Hematopoietic multipotent progenitor cell treated with erythropoietin and hydrocortisone succinate and interleukin-3 and kit ligand, for 15 days (in vitro differentiated cells): ENCODE data around the gene SUGP1.

Experiments used
- DNase-seq: peaks from one replicate; pipeline ENCODE4 v3.0.0-alpha.2; 2015; ENCODE audit warnings: low spot score

SUGP1 gene

DNA sequence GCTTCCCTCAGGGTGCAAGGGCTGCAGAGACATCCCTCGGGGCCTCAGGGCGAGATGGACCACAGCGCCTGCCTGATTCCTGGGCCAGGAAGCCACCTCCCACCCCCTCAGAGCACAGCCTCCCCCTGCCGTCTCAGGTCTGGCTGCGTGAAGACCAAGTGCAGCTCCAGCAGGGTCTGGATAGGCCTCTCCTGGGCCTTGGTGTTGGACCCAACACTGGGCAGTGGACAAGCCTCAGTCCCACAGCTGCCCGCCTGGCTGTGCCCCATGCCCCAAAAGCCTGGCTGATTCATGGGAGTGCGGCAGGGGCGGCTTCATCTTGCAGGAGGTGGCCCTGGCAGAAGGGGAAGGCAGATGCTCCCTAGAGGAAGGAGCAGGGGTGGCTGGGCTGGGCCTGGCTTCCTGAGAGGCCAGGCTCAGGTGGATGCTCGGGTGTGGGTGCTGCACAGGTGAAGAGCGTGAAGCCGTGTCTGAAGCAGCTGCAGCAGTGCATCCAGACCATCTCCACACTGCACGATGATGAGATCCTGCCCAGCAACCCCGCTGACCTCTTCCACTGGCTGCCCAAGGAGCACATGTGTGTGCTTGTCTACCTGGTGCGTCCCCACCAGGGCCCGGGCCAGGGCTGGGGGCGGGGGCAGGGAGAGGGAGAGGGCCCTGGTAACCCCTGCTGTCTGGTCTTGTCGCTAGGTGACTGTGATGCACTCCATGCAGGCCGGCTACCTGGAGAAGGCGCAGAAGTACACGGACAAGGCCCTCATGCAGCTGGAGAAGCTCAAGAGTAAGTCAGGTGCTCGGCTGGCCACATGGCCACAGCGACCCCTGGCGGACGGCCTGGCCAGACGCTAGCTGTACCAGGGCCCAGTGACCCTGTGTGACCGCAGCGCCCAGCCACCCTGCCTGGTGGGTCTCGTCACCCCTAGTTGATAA, 22.0 kb upstream of the SUGP1 start:
- DNase-seq, result peak; percentile 60

DNA sequence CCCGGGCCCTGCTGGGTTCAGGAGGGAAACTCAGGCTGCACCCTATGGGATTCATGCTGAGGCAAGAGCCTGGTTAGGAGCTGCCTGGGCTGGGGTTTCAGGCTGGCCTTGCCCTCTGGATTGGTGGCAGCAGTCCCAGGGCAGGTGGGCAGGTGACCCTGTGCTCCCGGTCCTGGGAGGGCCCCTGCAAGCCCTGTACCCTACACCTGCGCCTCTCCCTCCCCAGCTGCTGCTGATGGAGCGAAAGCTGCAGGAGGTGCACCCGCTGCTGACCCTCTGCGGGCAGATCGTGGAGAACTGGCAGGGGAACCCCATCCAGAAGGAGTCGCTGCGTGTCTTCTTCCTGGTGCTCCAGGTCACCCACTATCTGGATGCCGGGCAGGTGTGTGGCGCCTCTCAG, 20.7 kb upstream of the SUGP1 start:
- no peak for DNase-seq

DNA sequence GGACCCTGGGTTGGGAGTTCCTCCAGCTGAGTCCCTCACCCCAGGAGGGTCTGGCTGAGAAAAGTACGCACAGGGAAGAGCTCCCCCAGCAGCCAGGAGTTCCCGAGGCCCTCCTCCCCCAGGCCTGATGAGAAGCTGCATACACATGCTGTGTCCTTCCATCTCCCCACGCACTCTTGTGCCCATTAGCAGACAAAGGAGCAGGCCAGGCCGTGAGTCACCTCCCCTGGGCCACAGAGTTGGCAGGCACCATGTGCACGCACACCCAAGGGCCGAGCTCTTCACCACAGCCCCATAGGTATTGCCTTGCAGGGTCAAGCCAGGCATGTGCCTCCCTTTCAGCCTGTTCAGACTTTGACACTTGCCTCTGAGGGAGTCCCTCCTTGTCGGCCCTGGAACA, 17.8 kb upstream of the SUGP1 start:
- no peak for DNase-seq

DNA sequence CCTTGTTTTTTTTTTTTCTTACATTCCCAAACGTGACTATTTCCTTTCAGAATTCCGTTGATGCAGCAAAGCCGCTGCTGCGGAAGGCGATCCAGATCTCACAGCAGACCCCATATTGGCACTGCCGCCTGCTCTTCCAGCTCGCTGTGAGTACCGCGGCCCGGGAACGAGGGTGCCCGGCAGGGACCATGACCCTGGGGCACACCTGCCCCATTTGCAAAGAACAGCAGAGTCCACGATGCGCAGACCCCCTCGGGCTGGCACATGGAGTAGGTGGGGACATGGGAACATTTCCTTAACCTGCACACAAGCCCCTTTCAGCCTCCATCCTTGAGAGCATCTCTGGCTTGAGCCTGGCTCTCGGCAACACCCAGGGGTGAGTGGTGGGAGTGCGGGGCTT, 16.8 kb upstream of the SUGP1 start:
- DNase-seq, result no peak

DNA sequence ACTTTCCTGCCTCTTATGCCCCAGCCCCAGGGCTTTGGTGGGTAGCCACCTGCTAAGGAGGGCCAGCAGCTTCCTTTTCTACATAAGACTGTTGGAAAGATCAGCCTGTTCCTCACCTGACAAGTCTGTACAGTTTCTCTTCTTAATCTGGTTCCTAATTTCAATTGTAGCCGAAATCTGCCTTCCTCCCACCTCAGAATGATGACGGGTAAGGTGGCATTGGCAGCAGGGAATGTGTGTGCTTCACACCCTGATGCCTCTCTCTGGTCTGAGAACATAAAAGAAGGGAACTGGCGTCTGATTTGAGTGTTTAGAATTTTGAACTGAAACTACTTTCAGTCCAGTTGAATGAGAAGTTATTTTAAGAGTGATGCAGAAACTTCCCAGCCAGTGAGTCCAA, 16.3 kb upstream of the SUGP1 start:
- no peak for DNase-seq

DNA sequence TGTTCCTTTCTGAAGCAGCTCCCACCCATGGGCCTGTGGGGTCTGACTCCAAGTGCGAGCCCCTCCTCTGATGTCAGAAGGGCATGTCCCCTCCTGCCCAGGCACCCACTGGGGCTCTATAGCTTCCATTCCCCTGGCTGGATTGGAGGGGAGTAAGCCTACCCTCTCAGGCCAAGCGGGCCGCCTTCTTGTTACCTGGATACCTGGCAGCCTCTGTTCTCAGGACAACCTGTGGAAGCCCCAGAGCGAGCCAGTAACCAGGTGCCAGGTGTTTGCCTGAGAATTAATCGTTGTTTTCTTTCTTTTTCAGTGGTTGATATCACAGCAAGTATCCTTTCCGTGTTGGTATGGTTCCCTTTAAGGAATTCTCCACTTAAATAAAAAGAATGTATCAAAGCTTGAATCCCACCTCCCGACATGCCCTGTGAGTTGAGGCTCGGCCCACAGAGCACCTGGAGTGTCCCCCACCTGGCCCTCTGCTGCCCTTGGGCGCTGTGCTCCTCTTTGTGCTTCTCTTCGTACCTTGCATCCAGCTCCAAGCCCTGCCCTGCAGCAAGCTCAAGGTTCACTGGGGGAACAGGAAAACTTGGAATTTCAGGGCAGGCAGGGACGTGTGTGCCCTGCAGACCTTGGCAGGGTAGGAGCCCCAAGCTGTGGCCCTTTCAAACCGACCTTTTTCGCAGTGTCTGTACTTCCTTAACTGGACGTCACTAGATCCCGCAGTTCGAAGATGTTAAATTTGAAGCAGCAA, 15.3 kb upstream of the SUGP1 start:
- DNase-seq, result no peak

DNA sequence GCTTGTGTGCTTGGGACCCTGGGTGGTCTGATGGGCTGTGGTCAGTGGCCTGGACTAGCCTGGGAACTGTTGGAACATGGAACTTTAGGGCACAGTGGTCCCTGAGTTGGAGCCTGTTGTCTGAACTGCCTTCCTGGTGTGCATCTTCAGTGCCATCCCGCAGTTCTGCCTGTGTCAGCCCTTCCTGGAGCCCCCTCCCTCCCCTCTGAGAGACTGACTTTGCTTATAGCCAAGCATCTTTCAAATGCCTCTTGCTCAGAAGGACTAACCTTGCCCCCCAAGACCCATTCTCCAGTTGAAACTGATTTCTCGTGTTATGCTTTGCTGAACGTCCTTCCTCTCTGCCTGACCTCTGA, 14.7 kb upstream of the SUGP1 start:
- no peak for DNase-seq

DNA sequence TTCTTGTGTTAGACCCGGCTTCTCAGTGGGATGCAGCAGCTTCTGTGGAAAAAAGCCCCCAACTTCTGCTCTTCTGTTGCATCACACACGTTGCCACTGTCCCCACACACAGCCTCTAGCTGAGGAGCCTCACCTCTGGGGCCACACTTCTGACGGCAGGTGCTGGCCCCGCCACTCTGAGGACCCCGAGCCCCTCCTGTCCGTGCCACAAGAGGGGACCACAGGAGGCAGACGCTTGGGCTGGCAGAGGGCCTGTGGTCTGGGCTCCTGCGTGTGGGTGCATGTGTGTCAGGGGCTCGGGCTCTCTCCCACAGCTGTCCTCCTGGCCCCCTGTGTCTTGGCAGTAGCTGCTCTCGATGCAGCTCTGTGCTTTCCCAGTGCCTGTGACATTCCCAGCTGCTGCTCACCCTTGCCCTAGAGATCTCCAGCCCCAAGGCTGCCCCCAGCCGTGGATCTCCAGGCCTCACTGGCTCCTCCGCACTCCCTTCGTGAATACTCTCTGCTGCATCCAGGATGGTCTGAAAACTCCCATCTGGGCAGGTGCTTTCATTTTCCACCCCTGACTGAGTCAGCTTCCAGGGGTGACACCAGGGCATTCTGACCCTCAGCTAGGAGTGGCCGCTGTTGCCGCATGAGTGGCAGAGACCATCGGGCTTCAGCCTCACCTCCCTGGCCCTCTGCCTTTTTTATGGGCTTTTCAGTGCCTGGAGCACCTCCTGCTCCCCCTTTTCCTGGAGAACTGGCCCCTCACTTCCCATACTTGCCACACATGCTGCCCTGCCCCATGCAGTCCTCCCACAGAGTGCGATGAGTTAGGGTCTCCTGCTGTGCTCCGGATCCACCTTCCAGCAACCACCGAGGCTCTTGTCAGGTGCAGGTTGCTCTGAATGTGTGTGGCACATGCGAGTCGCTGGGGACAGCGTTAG, 14.0 kb upstream of the SUGP1 start:
- DNase-seq, result no peak

DNA sequence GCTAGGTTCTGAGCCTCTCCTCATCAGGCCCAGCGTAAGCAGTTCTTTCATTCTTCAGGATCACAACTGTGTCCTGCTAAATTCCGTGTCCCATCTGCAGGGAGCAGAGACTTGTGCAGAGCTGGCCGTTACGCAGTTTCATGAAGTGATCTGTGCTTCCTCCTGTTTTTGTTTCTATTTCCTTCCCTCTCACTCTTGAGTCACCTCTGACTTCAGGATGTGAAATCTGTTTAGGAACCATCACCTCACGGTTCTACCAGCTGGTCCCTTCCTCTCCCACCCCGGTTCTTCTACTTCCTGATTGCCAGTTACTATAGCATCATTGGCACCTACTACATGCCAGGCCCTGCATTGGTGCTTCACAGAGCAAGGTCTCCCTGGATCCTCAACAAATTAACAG, 8.8 kb upstream of the SUGP1 start:
- no peak for DNase-seq

DNA sequence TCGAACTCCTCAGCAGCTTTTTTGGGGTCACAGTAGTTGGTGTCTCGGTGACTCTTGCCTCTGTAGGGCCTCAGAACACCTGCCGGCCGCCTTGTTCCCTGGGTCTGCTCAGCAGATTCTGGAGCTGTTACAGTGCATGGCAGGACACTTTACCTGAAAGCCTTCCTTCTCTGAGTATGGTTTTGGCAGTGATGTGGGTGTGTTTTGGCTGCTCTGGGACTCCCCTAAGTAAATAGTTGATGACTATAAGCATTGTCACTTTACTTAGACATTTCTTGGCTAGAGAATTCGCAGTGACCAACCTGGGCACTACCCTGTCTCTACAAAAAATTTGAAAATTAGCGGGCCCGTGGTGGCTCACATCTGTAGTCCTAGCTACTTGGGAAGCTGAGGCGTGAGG, 7.4 kb upstream of the SUGP1 start:
- no peak for DNase-seq

DNA sequence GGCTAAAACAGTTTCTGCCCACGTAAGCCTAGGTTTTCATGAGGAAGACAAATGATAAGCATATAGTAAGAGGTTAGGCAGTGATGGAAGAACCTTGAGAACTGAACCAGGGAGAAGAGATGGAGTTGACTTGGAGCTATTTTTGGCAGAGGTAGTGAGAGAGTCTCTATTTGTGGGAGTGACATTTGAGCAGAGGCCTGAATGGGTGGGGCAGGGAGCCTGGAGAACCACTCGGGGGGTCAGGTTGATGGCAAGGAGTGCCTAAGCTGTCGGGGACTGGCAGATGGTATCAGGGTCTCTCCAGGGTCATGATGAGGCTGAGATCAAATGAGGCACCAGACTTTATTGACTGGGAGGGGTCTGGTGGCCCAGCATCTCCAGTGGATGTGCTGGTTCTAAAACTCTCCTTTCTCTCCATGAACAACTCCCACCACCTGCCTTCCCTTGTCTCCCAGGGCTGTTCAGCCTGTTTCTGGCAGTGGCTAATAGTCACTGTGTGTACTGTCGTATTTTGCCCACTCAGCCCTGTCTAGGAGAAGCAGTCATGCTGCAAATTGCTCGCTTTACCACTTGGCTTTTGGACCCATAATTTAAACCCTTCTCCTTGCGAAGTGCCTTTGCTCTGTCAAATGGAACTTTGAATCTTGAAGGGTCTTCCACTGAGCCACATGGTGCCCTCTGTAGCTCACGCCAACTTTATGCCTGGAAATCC, 3.9 kb upstream of the SUGP1 start:
- DNase-seq, result no peak

DNA sequence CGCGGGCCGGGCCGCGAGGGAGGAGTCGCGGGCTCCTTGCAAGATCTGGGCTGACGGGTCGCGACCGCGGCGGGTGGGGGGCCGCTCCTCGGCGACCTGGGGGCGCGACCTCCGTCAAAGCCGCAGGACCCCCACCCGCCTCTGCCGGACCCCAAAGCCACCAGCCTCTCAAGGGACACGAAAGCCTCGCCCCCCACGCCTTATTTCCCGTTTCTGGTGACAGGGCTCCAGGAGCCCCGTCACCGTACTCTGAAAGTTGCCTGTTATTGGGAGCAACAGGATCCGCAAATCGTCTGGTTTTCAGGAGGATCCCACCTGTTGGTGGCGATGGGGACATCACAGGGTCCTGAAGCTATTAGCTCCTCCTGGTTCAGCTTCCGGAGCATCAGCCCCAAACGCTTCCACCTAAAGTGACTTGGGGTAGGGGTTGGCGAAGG, 850 bp upstream of the SUGP1 start:
- DNase-seq, result peak; percentile 21

DNA sequence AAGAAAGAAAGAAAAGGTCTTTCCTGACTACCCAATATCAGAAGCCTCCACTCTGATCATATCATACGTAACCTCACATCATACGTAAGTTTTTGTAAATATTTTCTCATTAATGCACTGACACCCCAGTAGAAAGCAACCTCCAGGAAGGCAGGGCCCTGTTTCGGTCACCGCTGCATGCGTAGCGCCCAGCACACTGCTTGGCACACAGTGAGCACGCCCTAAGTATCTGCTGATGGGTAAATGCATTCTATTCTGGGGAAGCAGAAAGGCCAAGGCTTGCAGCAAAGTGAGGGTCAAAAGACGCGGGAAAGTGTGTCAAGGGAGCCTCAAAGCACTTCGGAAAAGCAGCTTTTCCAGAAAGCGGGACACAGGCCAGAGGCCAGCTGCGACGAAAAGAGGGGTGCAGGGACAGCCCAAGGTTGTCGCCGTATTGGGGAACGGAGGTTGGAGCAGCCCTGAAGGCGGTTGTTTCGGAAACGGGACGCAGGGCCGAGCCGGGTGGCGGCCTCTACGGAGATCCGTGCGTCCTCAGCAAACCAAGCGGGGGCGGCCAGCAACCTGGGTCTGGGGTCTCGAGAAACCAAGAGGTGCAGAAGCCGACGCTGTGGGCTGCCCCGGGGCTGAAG, 463 bp downstream of the SUGP1 start:
- peak; percentile 39 for DNase-seq

DNA sequence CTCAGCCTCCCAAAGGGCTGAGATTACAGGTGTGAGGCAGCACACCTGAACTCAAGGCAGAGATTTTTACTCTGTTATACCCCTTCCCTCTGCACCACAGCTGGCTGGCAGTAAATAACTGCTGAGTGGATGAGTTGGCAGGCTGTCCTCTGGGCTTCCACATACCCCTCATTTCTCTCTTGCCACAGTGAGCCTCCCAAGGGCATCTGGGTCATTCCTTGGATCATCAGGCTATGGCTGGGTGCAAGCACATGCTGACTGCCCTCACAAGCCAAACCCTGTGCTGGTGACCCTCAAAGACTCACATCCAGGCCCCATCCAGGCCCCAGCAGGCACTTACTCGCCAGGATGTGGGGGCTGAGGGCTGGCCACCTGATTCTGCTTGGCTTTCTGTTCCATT, 4.2 kb downstream of the SUGP1 start:
- DNase-seq, result no peak

DNA sequence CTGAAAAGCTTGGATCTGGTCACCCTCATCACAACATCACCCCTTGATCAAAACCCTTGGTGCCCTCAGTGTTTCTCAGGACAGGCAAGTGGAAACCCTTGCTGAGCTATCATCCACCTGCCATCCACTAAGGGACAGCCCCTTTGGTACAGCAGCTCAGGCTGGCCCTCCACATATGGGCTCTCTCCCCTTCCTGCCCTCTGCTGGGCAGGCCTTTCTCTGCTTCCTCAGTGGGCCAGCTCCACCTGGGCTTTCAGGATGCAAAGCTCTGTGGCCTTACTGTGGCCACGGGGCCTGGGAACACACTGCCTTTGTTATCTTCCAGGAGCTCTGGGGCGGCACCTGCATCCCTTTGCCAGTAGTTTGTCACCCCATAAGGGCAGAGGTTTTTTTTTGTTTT, 4.9 kb downstream of the SUGP1 start:
- DNase-seq, result no peak

DNA sequence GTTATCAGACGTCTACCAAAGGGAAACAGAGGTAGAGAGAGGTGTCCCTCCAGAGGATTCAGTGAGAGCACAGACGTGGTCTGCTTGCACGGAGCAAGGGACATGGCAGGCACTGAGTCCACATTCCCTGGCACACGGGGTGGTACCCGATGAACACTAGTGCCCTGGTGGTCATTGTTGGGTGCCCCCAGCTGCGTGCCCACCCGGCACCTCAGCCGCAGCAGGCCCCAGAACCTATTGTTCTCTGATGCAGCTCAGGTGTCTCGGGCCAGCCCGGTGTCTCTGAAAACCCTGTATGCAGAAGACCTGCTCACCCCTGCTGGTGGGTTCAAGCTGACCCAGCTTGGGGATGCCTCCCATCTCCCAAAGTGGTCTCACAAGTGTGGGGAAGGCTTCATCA, 11.9 kb downstream of the SUGP1 start:
- DNase-seq, result no peak

DNA sequence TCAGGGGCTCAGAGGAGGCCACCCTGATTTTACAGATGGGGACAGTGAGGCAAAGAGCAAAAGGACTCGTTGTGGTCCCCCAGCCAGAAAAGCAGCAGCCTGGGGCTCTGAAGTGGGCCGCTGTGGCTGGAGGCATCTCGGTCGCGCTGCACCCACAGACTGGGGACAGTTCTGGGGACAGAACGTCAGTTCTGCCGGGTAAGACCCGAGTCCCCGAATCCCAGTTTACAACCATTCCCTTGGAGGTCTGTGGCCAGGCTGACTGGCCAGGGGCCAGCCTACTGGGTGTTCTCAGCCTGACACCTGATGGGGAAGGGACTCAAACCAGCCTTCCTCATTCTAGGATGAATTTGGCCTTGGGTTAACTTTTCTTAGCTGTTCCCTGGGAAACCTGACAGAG, 14.1 kb downstream of the SUGP1 start:
- no peak for DNase-seq

DNA sequence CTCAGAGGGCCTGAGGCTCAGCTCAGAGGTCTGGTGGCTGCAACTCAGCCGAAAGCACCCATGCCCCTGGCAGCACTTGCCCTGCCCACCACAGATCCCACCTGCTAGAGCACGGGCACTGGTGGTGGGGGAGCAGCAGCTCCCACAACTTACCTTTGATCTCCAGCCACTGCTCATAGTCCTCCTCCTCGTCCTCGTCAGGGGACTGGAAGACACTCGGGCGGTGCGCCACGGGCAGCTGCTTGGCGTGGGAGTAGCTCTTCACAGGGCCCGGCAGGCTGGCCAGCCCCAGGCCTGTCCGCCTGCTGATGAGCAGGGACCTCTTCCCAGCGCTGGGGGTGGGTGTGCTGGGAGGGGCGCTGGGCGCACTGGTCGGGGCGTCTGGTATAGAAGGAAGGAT, 14.6 kb downstream of the SUGP1 start:
- DNase-seq, result no peak

DNA sequence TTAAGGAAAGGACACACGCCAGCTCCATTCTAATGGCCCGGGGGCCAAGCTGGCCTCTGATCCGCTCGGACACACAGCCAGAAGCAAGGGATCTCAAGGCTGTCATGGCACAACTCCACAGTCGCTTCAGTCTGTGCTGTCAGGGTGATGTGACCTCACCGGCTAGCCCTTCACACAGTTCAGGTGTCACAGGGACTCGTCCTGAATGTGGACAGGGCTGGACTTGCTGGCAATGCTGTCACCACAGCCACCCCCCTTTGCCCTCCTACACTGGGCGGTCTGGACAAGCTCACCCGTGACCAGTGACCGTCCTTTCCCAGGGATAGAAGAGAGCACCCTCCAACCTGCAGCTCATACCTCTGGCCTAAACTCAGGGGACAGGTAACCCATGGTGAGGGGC, 15.2 kb downstream of the SUGP1 start:
- DNase-seq, result no peak

DNA sequence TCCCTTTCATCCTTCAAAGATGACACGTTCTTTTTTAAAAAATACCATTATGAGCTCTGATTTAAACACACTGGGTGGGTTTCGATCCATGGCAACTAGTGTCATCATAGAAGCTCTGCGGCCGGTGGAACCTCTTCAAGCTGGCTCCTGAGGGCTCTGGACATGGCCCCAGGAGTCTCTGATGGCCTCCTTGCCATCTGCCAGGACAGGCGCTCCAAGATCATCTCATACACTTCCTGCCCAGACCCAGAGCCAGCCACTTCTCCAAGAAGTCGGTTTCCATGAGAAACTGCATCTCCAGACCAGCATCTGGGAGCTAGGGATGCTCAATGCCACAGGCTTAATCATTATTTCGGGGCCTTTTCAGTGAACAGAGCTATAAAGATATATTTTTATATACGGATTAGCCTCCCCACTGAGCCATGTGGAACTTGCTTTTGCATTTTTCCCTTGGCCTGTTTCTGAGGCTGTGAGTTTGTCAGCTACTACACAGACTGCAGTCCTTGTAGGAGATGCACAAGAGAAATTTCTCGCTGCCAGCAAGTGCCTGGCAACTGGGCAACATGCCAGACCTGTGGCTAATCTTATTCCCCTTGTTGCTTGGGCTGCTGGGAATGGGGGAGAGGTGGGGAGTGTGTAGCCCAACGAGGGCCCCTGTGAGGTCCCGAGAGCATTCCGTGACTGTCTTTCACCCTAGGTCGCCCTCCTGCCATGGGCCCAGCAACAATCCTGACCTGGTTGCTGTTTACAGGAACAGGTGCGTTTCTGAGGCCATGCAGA, 15.9 kb downstream of the SUGP1 start:
- DNase-seq, result no peak

DNA sequence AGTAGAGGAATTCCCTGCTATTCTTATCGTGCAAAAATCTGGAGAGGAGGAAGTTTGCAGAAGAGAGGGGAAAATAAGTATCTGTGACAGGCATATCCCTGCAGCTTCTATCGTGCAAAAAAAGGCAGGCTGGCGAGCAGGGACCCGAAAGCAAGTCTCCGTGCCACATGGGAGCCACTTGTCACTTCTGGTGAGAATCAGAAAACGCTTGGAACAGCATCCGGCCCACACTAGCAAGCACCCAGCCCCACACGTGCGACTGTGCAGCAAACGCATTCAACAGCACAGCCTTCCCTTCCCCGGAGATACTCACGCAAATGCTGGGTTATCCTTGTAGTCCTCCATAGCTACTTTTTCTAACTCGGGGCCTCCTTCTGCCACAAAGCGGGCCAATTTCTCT, 16.9 kb downstream of the SUGP1 start:
- no peak for DNase-seq
